ENCODE data around the gene LGI4.

LGI4 gene

GRCh38 chr19:35107545-35107944 lies 27.3 kb downstream of the LGI4 start:
- no peaks in the 10 kb centered on the region for H3K9me3 ChIP-seq (ENCODE audit: insufficient read depth, low read depth, low read length)
- no peaks in the 10 kb centered on the region for H3K27me3 ChIP-seq (ENCODE audit: insufficient read depth, low read length, poor library complexity, severe bottlenecking)
- no peak overlapping the region for H3K4me2 ChIP-seq (ENCODE audit: low read depth, low read length, poor library complexity, severe bottlenecking)
- H3F3A ChIP-seq (ENCODE audit: low read depth) = no peaks in the 10 kb centered on the region
- TF ChIP-seq CTCF (conservative IDR thresholded peaks at IDR 0.05; ENCODE audit: low read length) = no peak
- TF ChIP-seq EZH2phosphoT487 (IDR thresholded peaks at IDR 0.05; ENCODE audit: borderline replicate concordance) = no peak
- no peak overlapping the region for H3K9ac ChIP-seq (ENCODE audit: low read depth, low read length, poor library complexity, severe bottlenecking)
- H2AFZ ChIP-seq (ENCODE audit: low read length) = no peak overlapping the region
- H3K4me1 ChIP-seq (ENCODE audit: insufficient read depth, low read length, poor library complexity, severe bottlenecking) = no peaks in the 10 kb centered on the region
- no peaks in the 10 kb centered on the region for H3K9me2 ChIP-seq (replicated peaks; ENCODE audit: low read depth, low read length)
- no peak overlapping the region for H3K4me3 ChIP-seq (ENCODE audit: low read length, poor library complexity, severe bottlenecking)
- H4K20me1 ChIP-seq (ENCODE audit: insufficient read depth, low read length, poor library complexity, severe bottlenecking) = no peaks in the 10 kb centered on the region
- H3K79me2 ChIP-seq (ENCODE audit: insufficient read depth, low read length) = no peaks in the 10 kb centered on the region
- H3K36me3 ChIP-seq (ENCODE audit: insufficient read depth, low read length) = no peaks in the 10 kb centered on the region

- Histone ChIP-seq H3K9ac (ENCODE audit: low read depth, low read length, poor library complexity, severe bottlenecking) (no peak overlapping the region), H3K27me3 (ENCODE audit: insufficient read depth, low read length, poor library complexity, severe bottlenecking) (no peaks in the 10 kb centered on the region), H3K4me3 (ENCODE audit: low read length, poor library complexity, severe bottlenecking) (no peak overlapping the region), H3F3A (ENCODE audit: low read depth) (no peaks in the 10 kb centered on the region), H3K79me2 (ENCODE audit: insufficient read depth, low read length) (no peaks in the 10 kb centered on the region), H2AFZ (ENCODE audit: low read length) (no peak overlapping the region), H3K4me2 (ENCODE audit: low read depth, low read length, poor library complexity, severe bottlenecking) (no peak overlapping the region), H3K4me1 (ENCODE audit: insufficient read depth, low read length, poor library complexity, severe bottlenecking) (no peaks in the 10 kb centered on the region), H3K9me2 (replicated peaks; ENCODE audit: low read depth, low read length) (no peaks in the 10 kb centered on the region), H4K20me1 (ENCODE audit: insufficient read depth, low read length, poor library complexity, severe bottlenecking) (no peaks in the 10 kb centered on the region), H3K36me3 (ENCODE audit: insufficient read depth, low read length) (no peaks in the 10 kb centered on the region), H3K9me3 (ENCODE audit: insufficient read depth, low read depth, low read length) (no peaks in the 10 kb centered on the region)
- TF ChIP-seq CTCF (conservative IDR thresholded peaks at IDR 0.05; ENCODE audit: low read length) = no peak
- TF ChIP-seq EZH2phosphoT487 (IDR thresholded peaks at IDR 0.05; ENCODE audit: borderline replicate concordance) = no peak
Measured at GRCh38 chr19:35106898-35107541, 27.8 kb downstream of the LGI4 start.

- no peaks in the 10 kb centered on the region for H3K79me2 ChIP-seq (ENCODE audit: insufficient read depth, low read length)
- H3K4me1 ChIP-seq (ENCODE audit: insufficient read depth, low read length, poor library complexity, severe bottlenecking) = no peaks in the 10 kb centered on the region
- no peaks in the 10 kb centered on the region for H3K36me3 ChIP-seq (ENCODE audit: insufficient read depth, low read length)
- no peak overlapping the region for H2AFZ ChIP-seq (ENCODE audit: low read length)
- no peak overlapping the region for H3K4me3 ChIP-seq (ENCODE audit: low read length, poor library complexity, severe bottlenecking)
- H3F3A ChIP-seq (ENCODE audit: low read depth) = no peaks in the 10 kb centered on the region
- no peak for TF ChIP-seq EZH2phosphoT487 (IDR thresholded peaks at IDR 0.05; ENCODE audit: borderline replicate concordance)
- no peak for TF ChIP-seq CTCF (conservative IDR thresholded peaks at IDR 0.05; ENCODE audit: low read length)
- no peaks in the 10 kb centered on the region for H3K9me2 ChIP-seq (replicated peaks; ENCODE audit: low read depth, low read length)
- H3K9me3 ChIP-seq (ENCODE audit: insufficient read depth, low read depth, low read length) = no peaks in the 10 kb centered on the region
- H3K4me2 ChIP-seq (ENCODE audit: low read depth, low read length, poor library complexity, severe bottlenecking) = no peak overlapping the region
- no peaks in the 10 kb centered on the region for H4K20me1 ChIP-seq (ENCODE audit: insufficient read depth, low read length, poor library complexity, severe bottlenecking)
- no peaks in the 10 kb centered on the region for H3K27me3 ChIP-seq (ENCODE audit: insufficient read depth, low read length, poor library complexity, severe bottlenecking)
- no peak overlapping the region for H3K9ac ChIP-seq (ENCODE audit: low read depth, low read length, poor library complexity, severe bottlenecking)
Measured at GRCh38 chr19:35106291-35106583, 28.6 kb downstream of the LGI4 start.
